ENCODE results near the gene TMEM217. TPM values are rescaled to one million over a fixed set of nuclear protein-coding genes. Genes with fewer than 3 reads are reported as not detected.
A peak's percentile ranks its signal among the peaks of the same experiment; 100 is the strongest.

Gene TMEM217
- total and polyA plus RNA-seq, 2 of the 8 experiments (the other 6 are each of a cell fraction or from before 2014, with no cell fraction given) = 0.60 to 1.1 TPM

DNA sequence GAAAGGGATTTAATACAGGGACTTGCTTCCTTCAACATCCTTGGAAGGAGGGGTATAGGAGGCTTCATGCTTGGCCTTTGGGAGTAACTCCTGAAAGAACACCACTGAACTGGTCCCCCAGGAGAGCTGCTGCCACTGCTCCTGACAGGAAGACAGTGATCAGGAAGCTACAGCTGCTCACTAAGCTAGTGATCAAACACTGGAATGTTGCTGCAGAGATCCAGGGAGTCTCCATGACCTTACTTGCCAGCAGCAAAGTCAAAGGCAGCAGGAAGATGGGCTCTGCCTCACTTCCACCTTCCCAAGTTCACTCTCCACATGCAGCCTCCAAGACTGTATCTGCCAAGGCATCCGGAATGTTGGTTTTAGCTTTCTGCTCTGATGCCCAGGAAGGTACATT is 56.2 kb downstream of the TMEM217 start:
- Histone ChIP-seq H4K91ac (replicated peaks; ENCODE audit: insufficient read length, low read length) (no peak overlapping the region), H3K4ac (replicated peaks; ENCODE audit: insufficient read length, low read depth, low read length) (no peak overlapping the region), H3K23me2 (ENCODE audit: low read depth, low read length) (peaks cover 5% of the 10 kb centered on the region; the same call in 1 of the 2 replicates), H2AFZ (ENCODE audit: low read length) (peak overlapping the region; percentile 36; the same call in 1 of the 2 replicates), H3K4me1 (replicated peaks in 1 of 4; ENCODE audit: control insufficient read depth in 3 of 4, insufficient read depth in 4 of 4, low read length in 3 of 4) (no peaks in the 10 kb centered on the region; a peak in 1 of 7 replicates), H3K79me1 (ENCODE audit: low read depth, low read length) (no peaks in the 10 kb centered on the region), H3K23ac (ENCODE audit: insufficient read length) (no peak overlapping the region), H2AK5ac (ENCODE audit: low read depth, low read length) (no peak overlapping the region), H3K14ac (ENCODE audit: insufficient read length) (no peak overlapping the region), H3K18ac (ENCODE audit: extremely low read depth, low read length) (no peak overlapping the region), H3K79me2 (ENCODE audit: control insufficient read depth in 1 of 2, insufficient read depth in 2 of 2, low read length in 2 of 2) (no peaks in the 10 kb centered on the region), H4K5ac (ENCODE audit: insufficient read length, low read depth, low read length) (no peak overlapping the region), H2BK120ac (replicated peaks; ENCODE audit: low read depth, low read length) (no peak overlapping the region), H3K36me3 (ENCODE audit: control insufficient read depth in 2 of 4, insufficient read depth in 4 of 4, low read length in 3 of 4) (no peaks in the 10 kb centered on the region), H2BK20ac (ENCODE audit: low read length) (no peak overlapping the region), H3K4me2 (ENCODE audit: insufficient read depth in 1 of 2, low read depth in 2 of 2, low read length in 2 of 2) (no peak overlapping the region), H4K20me1 (replicated peaks in 1 of 2; ENCODE audit: control insufficient read depth in 1 of 2, insufficient read depth in 2 of 2, low read length in 2 of 2) (peaks cover 0 to 2% of the 10 kb centered on the region in 2 experiments), H2BK5ac (ENCODE audit: low read depth, low read length) (no peak overlapping the region), H3K27ac (ENCODE audit: low read depth, low read length) (no peak overlapping the region), H3K4me3 (ENCODE audit: extremely low read depth in 1 of 4, insufficient read depth in 2 of 4, low read depth in 3 of 4, low read length in 4 of 4) (no peak overlapping the region), H3K9ac (replicated peaks in 1 of 4; ENCODE audit: extremely low read depth in 1 of 4, low read depth in 3 of 4, low read length in 3 of 4) (no peak overlapping the region), H3K9me3 (ENCODE audit: insufficient read depth in 2 of 2, low read depth in 1 of 2, low read length in 1 of 2) (no peaks in the 10 kb centered on the region), H3K27me3 (replicated peaks in 1 of 4; ENCODE audit: control insufficient read depth in 3 of 4, extremely low read depth in 1 of 4, insufficient read depth in 3 of 4, low read length in 3 of 4) (no peaks in the 10 kb centered on the region; a peak in 1 of 7 replicates), H2BK15ac (ENCODE audit: low read length) (no peak overlapping the region; the same call in 1 of the 2 replicates), H3K56ac (replicated peaks; ENCODE audit: insufficient read length, low read depth, low read length) (no peak overlapping the region), H4K8ac (ENCODE audit: extremely low read depth, insufficient read depth, low read length) (no peak overlapping the region), H2BK12ac (ENCODE audit: low read depth, low read length) (no peak overlapping the region)
- ChIA-PET CTCF (ENCODE audit: partially characterized antibody) (interaction anchor here (0.7 to 34.9 kb wide), 7 partner anchors 9 to 179 kb away, joined by 3 to 866 read pairs (median 3); no protein-coding TSS in a partner anchor), POLR2A (ENCODE audit: partially characterized antibody) (interaction anchor here (1.0 to 1.3 kb wide), 2 partner anchors 26 to 28 kb away, joined by 4 to 5 read pairs; no protein-coding TSS in a partner anchor)
- FAIRE-seq (no peak), DNase-seq (ENCODE audit: low read depth in 1 of 2, low spot score in 2 of 2) (no peak)
- WGBS, 2 experiments (ENCODE audit: extremely low coverage in 1 of 2, insufficient coverage in 1 of 2, insufficient read length in 1 of 2, insufficient replicate concordance in 2 of 2, low coverage in 1 of 2, low lambda C conversion rate in 2 of 2, missing lambda C conversion rate in 1 of 2) = 100% methylated on average over 1 of the region's 1 CpG; no CpG with 5 or more reads in 1 of the 2 experiments
- TF ChIP-seq CBX8 (IDR thresholded peaks at IDR 0.05; ENCODE audit: borderline replicate concordance, low read depth, low read length) (no peak), NANOG (IDR thresholded peaks at IDR 0.05; ENCODE audit: insufficient read depth, low read depth, low read length, poor library complexity, severe bottlenecking) (no peak), YY1 (IDR thresholded peaks at IDR 0.05; ENCODE audit: low read depth, low read length) (no peak), TAF1 (IDR thresholded peaks at IDR 0.05; ENCODE audit: low read depth, low read length) (no peak), RNF2 (IDR thresholded peaks at IDR 0.05; ENCODE audit: borderline replicate concordance, low read depth, low read length, missing control alignments, poor library complexity, severe bottlenecking) (no peak), POLR2A (IDR thresholded peaks at IDR 0.05; ENCODE audit: control extremely low read depth in 1 of 2, low read depth in 2 of 2, low read length in 2 of 2) (no peak), KDM5A (IDR thresholded peaks at IDR 0.05; ENCODE audit: low read length) (no peak), HDAC2 (IDR thresholded peaks at IDR 0.05; ENCODE audit: borderline replicate concordance in 1 of 2, low read depth in 2 of 2, low read length in 2 of 2) (no peak), SP1 (IDR thresholded peaks at IDR 0.05; ENCODE audit: low read depth, low read length) (no peak)
- TF ChIP-seq, protein P1, sequence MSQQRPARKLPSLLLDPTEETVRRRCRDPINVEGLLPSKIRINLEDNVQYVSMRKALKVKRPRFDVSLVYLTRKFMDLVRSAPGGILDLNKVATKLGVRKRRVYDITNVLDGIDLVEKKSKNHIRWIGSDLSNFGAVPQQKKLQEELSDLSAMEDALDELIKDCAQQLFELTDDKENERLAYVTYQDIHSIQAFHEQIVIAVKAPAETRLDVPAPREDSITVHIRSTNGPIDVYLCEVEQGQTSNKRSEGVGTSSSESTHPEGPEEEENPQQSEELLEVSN (IDR thresholded peaks at IDR 0.05) = no peak
- TF ChIP-seq, protein P2, sequence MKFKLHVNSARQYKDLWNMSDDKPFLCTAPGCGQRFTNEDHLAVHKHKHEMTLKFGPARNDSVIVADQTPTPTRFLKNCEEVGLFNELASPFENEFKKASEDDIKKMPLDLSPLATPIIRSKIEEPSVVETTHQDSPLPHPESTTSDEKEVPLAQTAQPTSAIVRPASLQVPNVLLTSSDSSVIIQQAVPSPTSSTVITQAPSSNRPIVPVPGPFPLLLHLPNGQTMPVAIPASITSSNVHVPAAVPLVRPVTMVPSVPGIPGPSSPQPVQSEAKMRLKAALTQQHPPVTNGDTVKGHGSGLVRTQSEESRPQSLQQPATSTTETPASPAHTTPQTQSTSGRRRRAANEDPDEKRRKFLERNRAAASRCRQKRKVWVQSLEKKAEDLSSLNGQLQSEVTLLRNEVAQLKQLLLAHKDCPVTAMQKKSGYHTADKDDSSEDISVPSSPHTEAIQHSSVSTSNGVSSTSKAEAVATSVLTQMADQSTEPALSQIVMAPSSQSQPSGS (IDR thresholded peaks at IDR 0.05; ENCODE audit: low read length) = no peak
